Esophagus mucosa (tissue), 1 donor: ENCODE data around the gene NOM1. TPM values are rescaled to one million over a fixed set of nuclear protein-coding genes. Genes with fewer than 3 reads are reported as not detected.

Experiments used
- ATAC-seq: fragments of 200-7000 bp; cut with Tn5 transposase; one replicate; pipeline ENCODE4 v1.9.1; 2020
- total RNA-seq: library from RNA; stranded (reverse); gene quantifications from one replicate; pipeline ENCODE4 v1.2.4, GENCODE V29; 2023
- donor health status: DM: yes; HTN: yes; CAD: no.

NOM1 gene
- total RNA-seq, 1 donor from 2014 or later, result 11.9 TPM

DNA sequence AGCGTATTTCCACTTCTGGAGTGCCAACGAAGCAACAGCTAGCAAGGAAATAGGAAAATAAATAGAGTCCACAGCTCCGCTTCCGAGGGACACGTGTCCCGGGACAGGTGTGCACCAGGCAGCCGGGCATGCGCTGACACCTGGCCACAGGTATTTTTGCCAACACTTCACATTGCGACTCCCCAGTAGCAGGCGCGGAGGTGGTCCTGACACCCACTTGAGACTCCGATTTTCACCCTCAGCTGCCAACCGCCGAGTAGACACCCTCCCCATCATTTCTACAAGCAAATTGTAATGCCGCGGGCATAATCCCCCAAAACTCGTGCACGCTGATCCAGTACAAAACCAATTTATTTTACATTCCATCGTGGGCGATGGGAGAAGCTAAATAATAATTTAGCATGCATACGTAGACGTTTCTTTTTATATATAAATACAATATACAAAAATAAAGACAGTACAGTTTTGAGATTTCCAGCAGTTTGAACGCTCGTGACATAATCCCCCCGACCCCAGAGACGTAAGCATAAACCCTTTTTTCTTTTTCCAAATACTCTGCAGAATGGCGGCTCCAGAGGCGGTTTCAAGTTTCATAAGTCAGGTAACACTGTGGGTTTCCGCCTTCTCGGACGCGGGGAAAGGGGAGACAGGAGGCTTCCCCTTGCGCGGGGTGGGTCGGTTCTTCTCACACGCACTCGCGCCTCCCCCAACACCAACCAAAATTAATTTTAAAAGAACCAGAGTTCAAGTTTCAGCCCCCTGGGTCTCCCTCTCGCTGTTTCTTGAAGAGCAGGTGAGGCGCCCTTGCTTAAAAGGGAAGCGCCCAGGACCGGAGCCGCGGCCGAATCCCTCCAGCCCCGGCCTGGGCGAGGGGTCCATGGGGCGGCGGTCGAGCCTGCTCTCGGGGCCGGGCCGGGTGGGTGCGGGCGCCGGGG is 55.3 kb downstream of the NOM1 start:
- no peak for ATAC-seq

DNA sequence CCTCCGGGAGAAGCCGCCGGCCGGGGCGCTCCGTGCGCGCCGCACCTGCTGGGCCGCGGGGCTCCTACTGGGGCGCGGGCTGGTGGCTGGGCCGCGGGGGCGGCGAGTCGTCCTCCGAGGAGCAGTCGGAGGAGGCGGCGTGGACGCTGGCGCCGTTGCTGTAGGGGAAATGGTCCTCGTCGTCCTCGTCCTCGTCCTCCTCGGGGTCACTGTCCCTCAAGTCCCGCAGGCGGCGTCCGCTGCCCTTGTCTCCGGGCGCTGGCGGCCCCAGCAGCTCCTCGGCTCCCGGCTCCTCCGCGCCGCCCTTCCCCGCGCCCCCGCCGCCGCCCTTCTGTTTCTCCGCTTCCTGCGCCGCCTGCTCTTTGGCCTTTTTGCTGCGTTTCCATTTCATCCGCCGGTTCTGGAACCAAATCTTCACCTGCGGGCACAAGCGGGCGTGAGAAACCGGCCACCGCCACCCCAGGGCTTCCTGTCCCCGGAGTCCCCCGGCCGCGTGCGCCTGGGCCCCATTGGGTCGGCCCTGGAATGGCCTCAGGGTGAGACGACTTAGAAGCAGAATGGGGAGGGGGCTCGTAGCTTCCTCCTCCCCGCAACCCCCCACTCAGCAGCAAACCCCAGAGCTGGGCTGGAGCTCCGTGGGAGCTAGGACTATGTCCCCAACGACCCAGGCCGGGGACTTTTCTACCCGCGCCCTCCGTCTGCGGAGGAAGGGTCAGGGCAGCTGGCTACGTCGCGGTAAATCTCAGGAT is 56.1 kb downstream of the NOM1 start:
- no peak for ATAC-seq

DNA sequence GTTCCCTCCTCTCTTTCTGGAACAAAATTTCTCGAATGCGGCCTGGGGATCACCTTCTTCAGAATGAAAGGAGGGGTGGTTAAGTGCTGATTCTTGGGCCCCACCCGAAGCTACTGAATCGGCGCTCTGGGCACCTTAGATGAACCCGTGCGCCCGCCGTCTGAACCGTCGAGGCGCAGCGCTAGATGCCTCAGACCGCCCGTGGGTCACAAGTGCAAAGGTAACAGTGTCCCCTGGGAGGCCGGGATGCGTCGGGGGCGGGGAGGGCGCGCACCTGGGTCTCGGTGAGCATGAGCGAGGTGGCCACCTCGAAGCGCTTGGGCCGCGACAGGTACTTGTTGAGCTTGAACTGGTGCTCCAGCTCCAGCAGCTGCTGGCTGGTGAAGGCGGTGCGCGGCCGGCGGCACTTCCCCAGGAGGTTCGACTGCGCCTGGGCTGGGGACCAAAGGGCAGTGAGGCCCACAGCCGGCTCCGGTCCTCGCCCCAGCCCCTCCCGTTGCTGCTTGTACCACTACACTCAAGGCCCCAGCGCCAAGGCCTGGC is 56.8 kb downstream of the NOM1 start:
- ATAC-seq, result no peak

DNA sequence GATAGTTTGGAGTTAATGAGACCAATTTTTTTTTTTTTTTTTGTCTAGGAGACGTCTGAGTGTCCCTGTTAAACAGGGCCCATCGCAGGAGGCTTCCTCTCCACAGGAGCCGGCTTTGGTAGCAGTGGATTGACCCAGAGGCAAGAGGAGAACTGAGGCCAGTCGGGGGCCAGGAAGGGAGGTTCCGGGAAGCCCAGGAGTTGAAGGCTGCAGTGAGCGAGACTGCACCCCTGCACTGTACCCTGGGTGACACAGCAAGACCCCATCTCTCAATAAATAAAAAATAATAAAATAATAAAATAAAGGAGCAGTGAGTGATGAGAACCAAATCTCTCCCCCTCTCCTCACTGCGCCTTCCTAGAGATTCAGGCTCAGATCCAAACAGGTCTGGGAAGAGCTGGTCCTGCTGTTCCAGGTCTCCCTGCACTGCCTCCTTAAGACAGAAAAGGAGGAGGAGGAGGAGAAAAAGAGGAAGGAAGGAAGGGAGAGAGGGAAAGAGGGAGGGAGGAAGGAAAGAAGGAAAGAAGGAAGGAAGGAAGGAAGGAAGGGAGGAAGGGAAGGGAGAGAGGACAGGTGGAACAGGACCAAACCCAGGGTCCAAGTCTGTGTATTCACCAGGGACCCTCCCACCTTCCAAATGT is 57.4 kb downstream of the NOM1 start:
- no peak for ATAC-seq

DNA sequence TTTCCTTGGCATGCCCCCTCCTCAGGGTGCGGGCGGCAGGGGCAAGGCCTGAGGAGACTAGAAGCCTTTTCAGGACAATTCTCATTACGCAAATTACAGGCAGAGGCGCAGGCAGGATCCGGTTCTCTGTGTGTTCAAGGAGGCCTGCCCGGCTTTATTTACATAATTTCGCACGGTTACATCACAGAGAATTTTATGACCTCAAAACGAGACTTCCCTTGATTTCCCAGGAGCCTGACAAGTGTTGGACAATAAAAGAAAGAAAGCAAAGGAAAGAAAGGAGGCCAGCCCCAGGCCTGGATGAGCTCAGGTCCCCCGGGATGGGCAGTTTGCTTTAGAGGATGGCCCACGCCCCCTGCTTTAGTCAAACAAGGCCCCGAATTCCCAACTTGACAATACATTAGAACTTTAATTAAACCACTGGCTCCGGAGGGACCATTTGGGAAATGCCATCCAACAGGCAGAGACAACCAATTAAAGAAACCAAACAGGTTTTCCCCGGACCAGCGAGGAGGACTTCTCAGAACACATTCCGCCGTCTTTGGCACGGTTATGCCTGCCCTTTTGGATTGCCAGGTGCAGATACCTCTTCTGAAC is 58.1 kb downstream of the NOM1 start:
- no peak for ATAC-seq

DNA sequence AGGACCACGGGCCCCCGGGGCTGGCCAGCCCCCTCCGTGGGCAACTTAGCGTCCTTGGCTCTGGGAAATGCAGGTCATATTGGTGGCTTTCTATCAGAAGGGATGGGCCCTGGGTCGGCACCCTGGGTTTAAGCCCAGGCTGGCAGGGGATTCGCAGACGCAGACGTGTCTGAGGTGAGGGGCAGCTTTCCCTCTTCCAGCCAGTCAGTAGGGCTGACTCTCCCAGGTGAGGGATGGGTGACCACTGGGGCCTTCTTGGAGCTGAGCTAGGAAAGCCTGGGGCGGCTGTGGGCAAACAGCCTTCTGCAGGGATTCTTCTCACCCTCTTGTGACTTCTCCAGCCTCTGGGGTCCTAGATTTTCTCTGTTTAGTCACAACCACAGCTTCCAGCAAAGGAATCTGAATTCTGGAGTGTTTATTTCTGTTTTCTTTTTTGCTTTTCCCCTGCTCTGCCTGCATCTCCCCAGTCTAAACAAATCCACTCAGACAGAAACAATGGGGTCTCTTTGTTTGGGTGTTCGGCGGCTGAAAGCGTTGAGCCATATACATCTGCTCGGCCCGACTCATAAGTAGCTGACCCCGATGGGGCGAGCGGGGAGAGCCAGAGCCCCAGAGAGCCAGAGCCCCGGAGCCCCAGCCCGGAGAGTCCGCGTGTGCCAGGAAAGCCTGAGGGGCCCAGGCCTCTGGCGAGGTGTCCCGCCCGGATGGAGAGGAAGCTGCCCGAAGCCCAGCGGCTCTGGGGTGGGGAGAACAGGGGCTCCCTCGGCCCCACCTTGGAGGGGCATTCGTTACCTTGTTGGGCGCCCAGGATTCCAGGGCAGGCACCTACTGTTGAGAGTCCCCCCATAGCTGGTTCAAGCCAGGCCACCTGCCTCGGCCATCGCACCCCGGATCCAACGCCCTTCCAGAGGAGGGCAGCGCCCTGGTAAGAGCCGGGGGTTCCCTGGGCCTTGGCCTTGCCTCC is 59.0 kb downstream of the NOM1 start:
- ATAC-seq, result no peak

DNA sequence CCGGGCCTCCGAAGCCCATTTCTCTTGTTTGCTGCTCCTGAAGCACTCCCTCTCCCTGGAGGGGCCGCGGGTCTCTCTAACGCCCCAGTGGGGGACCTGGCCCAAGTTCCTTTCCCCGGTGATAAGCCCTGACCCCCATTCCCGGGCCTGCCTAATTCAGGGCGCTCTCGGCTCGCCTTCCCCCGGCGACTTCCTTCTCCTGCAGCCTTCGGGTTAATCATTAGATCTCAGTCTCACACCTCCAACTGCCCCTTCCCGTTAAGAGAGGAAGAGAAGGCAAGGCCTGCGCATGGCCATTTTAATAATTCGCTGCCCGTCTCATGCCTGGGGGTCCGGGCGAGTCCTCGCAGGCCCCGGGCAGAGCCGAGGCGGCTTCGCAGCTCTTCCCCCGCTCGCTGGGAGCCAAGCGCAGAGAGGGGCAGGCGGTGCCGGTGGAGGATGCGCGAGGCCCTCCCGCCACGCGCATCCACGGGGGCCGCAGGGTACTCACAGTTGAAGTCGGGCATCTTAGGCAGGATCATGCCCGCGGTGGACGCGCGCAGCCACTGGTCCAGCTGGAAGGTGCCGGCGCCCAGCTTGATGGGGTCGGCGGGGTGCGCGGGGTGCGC is 59.8 kb downstream of the NOM1 start:
- ATAC-seq, result no peak

DNA sequence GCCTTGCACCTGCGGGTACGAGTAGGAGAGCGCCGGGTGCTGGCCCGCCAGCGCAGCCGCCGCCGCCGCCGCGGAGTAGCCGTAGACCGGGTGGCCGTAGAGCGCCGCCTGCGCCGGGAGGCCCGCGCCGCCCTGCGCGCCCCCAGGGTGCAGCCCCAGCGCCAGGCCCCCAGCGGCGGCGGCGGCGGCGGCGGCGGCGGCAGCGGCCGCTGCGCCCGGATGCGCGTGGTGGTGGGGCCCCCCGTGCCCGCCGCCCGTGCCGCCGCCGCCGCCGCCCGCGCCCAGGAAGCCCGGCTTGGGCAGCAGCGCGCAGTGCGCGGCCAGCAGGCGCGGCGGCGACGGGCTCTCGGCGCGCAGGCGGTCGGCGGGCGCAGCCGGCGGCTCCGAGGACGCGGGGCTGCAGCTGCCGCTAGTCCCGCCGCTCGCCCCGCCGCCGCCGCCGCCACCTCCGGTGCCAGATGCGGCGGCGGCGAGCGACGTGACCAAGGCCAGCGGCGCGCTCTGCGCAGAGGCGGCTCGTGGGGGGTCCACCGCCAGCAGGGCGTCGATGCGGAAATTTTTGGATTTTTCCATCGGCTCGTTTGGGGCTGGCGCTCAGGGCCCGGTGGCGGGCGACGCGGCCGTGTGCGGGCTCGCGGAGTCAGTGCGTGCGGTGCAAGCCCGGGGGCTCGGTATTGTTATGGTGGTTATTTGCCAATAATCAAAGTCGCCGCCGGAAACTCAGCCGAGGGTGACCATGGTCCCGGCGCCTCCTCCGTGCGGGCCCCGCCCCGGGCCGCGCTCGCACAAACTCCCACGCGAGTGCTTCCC is 60.5 kb downstream of the NOM1 start:
- peak; percentile 26 for ATAC-seq

DNA sequence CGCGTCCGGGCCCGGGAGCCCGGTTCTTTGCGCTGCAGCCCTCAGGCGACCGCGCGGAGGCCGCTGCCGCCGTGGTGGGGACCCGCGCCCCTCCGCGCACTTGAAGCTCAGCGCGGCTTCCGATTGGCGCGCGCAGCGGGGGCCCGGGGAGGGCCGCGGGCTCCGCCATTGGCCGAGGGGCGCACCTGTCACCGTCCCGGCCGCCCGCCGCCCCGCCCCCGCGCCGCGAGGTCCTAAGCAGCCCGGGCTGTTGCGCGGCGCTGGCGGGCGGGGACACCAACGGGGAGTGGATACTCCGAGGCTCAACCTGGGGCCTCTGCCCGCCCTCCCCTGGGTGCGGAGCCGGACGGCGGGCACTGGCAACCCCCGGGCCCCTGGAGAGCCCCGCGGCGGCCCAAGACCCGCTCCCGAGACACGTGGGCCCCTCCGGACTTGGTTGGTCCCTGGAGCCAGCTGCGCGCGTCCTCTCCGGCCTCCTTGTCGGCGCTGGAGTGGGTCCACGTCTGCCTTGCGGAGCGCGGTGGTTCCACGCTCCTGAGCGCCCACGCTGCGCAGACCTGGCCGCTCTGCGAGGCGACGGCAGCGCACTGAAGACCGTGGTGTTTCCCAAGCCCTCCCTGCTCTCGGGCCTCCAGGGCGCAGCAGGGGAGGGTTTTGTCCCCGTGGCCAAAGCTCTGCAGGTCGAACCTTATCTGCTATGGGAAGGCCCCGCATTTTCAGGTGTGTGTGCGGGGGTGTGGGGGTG is 61.2 kb downstream of the NOM1 start, which contains the start of gene MNX1:
Gene MNX1, minus strand, starts transcription at position 76 of the 745 bp plus-strand sequence. CDS start 313 bp downstream, outside the sequence.
- ATAC-seq, result peak; percentile 92

DNA sequence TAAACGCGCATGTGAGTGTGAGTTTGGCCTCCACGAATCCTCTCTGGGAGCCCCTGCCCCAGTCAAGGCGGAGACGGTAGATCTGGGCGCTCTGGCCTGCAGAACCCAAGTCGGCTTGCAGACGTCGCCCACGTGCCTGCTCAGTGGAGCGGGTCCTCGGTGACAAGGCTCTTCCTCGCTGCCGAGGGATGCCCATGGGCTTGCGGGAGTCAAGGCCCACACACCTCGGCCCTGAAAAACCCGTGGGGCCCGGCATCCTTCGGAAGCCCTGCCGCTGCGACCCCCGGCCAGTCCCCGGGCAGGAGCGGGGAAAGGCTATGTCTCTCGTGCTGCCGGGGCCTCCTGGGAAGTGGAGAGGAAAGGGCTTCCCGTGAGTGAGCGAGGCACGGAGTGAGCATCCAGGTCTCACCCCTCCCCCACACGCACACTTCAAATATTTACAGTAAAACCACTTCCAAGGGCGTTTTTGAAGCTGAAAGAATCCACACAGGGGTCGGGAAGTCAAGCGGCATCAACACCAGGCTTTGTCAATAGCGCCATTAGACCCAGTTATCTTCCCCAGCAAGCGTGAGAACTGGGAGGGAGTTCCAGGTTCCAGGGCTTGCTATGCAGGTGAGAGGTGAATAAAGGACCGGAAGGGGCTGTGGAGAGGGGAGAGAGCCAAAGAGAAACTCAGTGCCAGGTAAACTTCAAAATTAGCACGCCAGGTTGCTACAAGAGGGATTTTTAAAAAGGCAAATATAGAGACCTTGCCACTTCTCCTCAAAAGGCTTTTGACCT is 62.0 kb downstream of the NOM1 start:
- no peak for ATAC-seq

DNA sequence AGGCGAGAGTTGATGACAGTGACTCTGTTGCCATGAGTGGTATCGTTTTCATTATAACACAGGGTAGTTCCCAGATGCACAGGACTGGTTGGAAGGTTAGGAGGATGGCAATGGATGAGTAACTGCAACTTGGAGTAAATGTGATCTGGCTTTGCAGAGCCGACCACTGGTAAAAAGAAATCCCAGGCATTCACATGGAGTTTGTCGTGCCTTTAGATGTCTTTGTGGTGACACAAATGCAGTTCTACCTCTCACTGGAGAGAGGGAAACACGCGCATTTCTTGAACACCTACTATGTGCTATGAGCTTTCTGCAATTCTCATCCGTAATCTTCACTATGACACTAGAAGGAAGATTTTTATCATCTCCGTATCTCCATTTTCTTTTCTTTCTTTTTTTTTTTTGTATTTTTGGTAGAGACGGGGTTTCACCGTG is 62.6 kb downstream of the NOM1 start:
- ATAC-seq, result no peak

DNA sequence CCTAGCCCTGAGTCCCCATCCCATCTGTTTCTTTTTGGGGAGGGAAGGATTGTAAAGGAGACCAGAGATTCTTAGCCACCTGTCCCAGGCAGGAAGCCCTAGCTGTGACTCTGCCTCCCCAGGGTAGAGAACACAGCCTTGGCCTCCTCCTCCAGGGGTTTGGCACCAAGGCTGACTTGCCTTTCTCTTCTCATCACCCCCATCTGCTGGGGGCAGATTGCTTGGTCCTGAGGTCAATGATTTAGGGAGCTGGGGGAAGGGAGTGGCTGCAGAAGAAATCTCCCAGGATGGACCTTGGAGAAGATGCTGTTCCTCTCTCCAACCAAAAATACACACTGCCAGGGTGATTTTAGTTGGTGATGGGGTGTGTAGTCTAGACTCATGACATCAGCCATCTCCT is 63.6 kb downstream of the NOM1 start:
- ATAC-seq, result no peak

DNA sequence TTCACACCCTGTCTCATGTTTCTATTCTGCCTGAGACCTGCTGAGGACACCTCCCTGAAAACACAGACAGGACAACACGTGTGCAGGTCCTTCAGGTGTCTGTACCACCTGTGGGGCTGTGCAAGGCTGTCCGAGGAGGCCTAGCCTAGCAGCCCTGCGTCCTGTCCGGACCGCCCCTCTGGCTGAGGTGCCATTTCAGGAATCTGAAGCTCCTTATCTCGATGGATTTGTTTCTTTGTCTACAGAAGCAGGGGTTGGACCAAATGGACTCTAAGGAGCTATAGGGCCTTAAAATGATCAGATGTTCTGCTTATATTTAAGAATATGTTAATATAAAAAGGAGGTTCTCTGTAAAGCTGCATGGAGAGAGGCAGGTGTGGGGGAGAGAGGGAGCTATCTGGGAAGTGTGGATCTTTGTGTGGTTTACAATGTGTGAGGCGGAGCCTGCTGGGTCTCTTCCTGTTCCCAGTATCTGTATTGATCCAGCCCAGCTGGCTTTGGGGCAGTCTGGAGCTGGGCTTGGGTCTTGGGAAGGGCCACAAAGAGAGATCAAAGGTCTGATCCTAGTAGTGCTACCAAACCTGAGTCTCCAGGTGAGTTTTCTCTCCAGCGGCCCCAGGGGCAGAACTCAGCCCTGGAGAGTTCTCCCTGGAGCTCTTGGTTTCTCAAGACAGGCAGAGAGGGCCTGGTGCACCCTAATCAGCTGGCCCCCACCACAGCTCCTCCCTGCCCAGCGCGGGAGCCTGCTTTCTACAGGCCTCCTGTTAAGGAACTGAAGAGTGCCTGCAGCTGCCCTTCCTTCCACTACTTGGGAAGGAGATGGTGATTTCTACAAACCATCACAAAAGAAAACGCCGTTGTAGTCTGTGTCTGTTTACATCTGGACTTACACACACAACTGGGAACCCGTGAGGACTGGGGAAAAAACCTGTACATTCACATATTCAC is 64.4 kb downstream of the NOM1 start:
- ATAC-seq, result no peak

DNA sequence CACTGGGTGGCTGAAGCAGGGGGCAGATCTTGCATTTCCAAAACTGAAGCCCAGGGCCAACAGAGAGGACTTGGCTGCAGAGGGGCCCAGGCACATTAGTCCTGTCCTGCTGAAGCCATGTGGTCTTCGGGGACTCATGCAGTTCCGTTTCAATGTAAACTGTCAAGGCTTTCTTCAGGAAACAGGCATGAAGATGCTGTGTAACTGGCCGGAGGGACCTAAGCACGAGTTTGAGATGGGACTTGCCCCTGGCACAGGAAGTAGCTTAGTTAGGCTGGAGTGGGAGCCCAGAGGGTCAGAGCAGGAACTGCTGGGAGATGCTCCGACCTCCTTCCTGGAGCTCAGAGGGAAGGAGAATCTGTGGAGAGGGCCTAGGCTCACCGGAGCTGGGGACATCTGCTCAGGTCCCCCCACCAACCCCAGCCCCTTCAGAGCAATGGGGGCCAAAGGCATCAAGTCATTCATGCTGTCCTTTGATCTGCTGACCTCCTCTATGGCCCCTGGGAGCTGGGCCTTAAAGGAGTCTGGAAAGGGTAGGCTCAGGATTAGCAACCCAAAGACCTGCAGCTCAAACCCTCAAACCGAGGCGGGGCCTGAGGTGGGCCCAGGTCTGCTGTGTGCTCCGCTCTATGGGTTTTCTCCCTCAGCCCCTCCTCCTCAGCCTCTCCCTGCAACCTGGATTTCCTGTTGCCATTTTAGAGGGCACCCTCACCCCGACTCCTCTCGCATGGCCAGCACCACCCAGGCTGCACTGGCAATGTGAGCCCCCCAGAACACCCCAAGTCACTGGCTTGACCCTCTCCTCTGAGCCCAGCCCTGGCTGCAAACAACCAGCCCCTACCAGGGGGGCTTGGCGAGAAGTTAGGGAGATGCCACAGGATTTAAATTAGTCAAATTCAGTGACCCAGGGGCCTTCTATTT is 65.4 kb downstream of the NOM1 start:
- ATAC-seq, result no peak

DNA sequence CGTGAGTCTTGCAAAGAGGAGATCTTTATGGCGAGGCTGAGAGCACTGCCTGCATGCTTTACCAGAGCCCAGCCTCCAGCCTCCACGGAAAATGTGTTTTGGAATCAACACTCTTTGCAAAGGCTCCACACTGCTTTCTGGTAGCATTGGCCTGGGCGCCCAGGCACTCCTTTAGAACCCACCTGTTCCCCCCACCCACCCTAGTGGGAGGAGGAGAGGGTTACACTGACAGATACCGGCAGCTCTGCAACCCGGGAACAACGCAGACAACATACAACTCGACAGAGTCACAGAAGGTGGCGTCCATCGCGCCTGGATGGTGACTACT is 66.5 kb downstream of the NOM1 start:
- ATAC-seq, result no peak
